IMR-90 (cell line): Measurements from ENCODE around the gene PTX4. TPM values are rescaled to one million over a fixed set of nuclear protein-coding genes. Genes with fewer than 3 reads are reported as not detected.

Source experiments
- ATAC-seq: fragments of 200-7000 bp; cut with Tn5 transposase; 2 replicates; pipeline ENCODE4 v1.9.1; 2020; ENCODE audit warnings: low read depth, mild to moderate bottlenecking, moderate library complexity
- BruUV-seq: library from RNA; stranded (reverse); fragments of 400-500 nt; replicated peaks from 2 replicates; lab custom pipeline; 2021; lab: Mats Ljungman, UMichigan
- CTCF ChIA-PET: fragments of 300-600 bp; formaldehyde crosslinking; extraction: SDS; loops from one replicate; lab custom pipeline; 2021; ENCODE audit warnings: antibody characterized with exemption; lab: Yijun Ruan, JAX
- POLR2A ChIA-PET: fragments of 300-600 bp; sonication (Branson Sonifier 250); formaldehyde crosslinking; loops from one replicate; lab custom pipeline; 2022; ENCODE audit warnings: antibody characterized with exemption; ENCODE audit not compliant: unreplicated experiment; lab: Charles Lee
- DNase-seq: peaks from one replicate; pipeline ENCODE4 v3.0.0; 2013
- H2AFZ ChIP-seq: replicated peaks from 2 replicates; pipeline ENCODE3; 2013; ENCODE audit warnings: low read length, mild to moderate bottlenecking; ENCODE audit not compliant: poor library complexity
- H2AK5ac ChIP-seq: 2 replicates; pipeline ENCODE4 v1.6.1; 2013; ENCODE audit warnings: low read depth, low read length, inconsistent platforms
- H2AK9ac ChIP-seq: replicated peaks from 2 replicates; pipeline ENCODE3; 2013; ENCODE audit warnings: mild to moderate bottlenecking, low read depth, low read length, moderate library complexity; ENCODE audit not compliant: poor library complexity
- H2BK120ac ChIP-seq: 2 replicates; pipeline ENCODE4 v1.6.1; 2013; ENCODE audit warnings: low read depth, low read length, inconsistent platforms
- H2BK15ac ChIP-seq: 3 replicates; pipeline ENCODE4 v1.6.1; 2013; ENCODE audit warnings: low read depth, low read length, inconsistent platforms
- H2BK20ac ChIP-seq: 2 replicates; pipeline ENCODE4 v1.6.1; 2013; ENCODE audit warnings: low read depth, mild to moderate bottlenecking, inconsistent platforms, low read length, moderate library complexity
- H2BK5ac ChIP-seq: 2 replicates; pipeline ENCODE4 v1.6.1; 2013; ENCODE audit warnings: mild to moderate bottlenecking, low read depth, low read length, inconsistent platforms; ENCODE audit not compliant: poor library complexity, severe bottlenecking
- H3K14ac ChIP-seq: replicated peaks from 2 replicates; pipeline ENCODE4 v1.6.1; 2013; ENCODE audit warnings: low read depth, low read length, inconsistent platforms
- H3K18ac ChIP-seq: 2 replicates; pipeline ENCODE4 v1.6.1; 2013; ENCODE audit warnings: low read depth, low read length, control low read depth
- H3K23ac ChIP-seq: 2 replicates; pipeline ENCODE4 v1.6.1; 2013; ENCODE audit warnings: low read depth, low read length, inconsistent platforms
- H3K27ac ChIP-seq: 2 replicates; pipeline ENCODE4 v1.5.1; 2013; ENCODE audit warnings: mild to moderate bottlenecking, control low read depth, low read length; ENCODE audit not compliant: insufficient read depth
- H3K27me3 ChIP-seq: 2 replicates; pipeline ENCODE4 v1.6.1; 2013; ENCODE audit warnings: low read length; ENCODE audit not compliant: control insufficient read depth, insufficient read depth
- H3K36me3 ChIP-seq: 2 replicates; pipeline ENCODE4 v1.6.1; 2013; ENCODE audit warnings: low read length, mixed read lengths; ENCODE audit not compliant: control insufficient read depth, insufficient read depth
- H3K4ac ChIP-seq: 2 replicates; pipeline ENCODE4 v1.6.1; 2013; ENCODE audit warnings: low read depth, low read length, inconsistent platforms
- H3K4me1 ChIP-seq: 2 replicates; pipeline ENCODE4 v1.6.1; 2013; ENCODE audit warnings: low read length, mixed read lengths; ENCODE audit not compliant: control insufficient read depth, insufficient read depth
- H3K4me2 ChIP-seq: 2 replicates; pipeline ENCODE4 v1.6.1; 2013; ENCODE audit warnings: low read depth, mild to moderate bottlenecking, control low read depth, low read length, moderate library complexity
- H3K4me3 ChIP-seq: 2 replicates; pipeline ENCODE4 v1.5.1; 2013; ENCODE audit warnings: low read depth, mild to moderate bottlenecking, control low read depth, low read length, moderate library complexity; ENCODE audit not compliant: insufficient read depth
- H3K56ac ChIP-seq: 2 replicates; pipeline ENCODE4 v1.6.1; 2013; ENCODE audit warnings: low read length, inconsistent platforms; ENCODE audit not compliant: insufficient read depth; ENCODE audit errors: extremely low read depth
- H3K79me1 ChIP-seq, 2 experiments: 2 replicates each; pipeline ENCODE4 v1.6.1; 2013; ENCODE audit warnings: low read length in 2 of 2, inconsistent platforms in 1 of 2, low read depth in 1 of 2
- H3K9ac ChIP-seq: 2 replicates; pipeline ENCODE4 v1.6.1; 2013; ENCODE audit warnings: low read depth, low read length, control low read depth
- H3K9me1 ChIP-seq: 2 replicates; pipeline ENCODE4 v1.6.1; 2013; ENCODE audit warnings: low read length, inconsistent platforms; ENCODE audit not compliant: insufficient read depth
- H3K9me3 ChIP-seq: 2 replicates; pipeline ENCODE4 v1.6.1; 2013; ENCODE audit warnings: low read length; ENCODE audit not compliant: control insufficient read depth, insufficient read depth
- H4K20me1 ChIP-seq: 2 replicates; pipeline ENCODE4 v1.6.1; 2013; ENCODE audit warnings: low read length, inconsistent platforms; ENCODE audit not compliant: insufficient read depth
- H4K5ac ChIP-seq: 2 replicates; pipeline ENCODE4 v1.6.1; 2013; ENCODE audit warnings: mild to moderate bottlenecking, low read depth, low read length, control low read depth
- H4K8ac ChIP-seq, 2 experiments: 2 replicates each; pipeline ENCODE4 v1.6.1; 2013; ENCODE audit warnings: low read depth in 2 of 2, low read length in 2 of 2, control low read depth in 1 of 2, inconsistent platforms in 1 of 2
- H4K91ac ChIP-seq: 2 replicates; pipeline ENCODE4 v1.6.1; 2013; ENCODE audit warnings: low read depth, low read length, inconsistent platforms; ENCODE audit not compliant: insufficient read depth
- CEBPB ChIP-seq: IDR thresholded peaks from 2 replicates; pipeline ENCODE4 v1.6.1; 2012; ENCODE audit warnings: low read depth, low read length, improper control_type of control experiment
- MAFK ChIP-seq: IDR thresholded peaks from 2 replicates; pipeline ENCODE4 v1.6.1; 2012; ENCODE audit warnings: low read depth, low read length, improper control_type of control experiment
- MAZ ChIP-seq: IDR thresholded peaks from 2 replicates; pipeline ENCODE4 v1.6.1; 2012; ENCODE audit warnings: low read depth, mild to moderate bottlenecking, low read length, improper control_type of control experiment, moderate library complexity, borderline replicate concordance
- MXI1 ChIP-seq: IDR thresholded peaks from 2 replicates; pipeline ENCODE4 v1.6.1; 2012; ENCODE audit warnings: low read depth, mild to moderate bottlenecking, low read length, moderate library complexity, borderline replicate concordance
- RCOR1 ChIP-seq: IDR thresholded peaks from 2 replicates; pipeline ENCODE4 v1.6.1; 2012; ENCODE audit warnings: mild to moderate bottlenecking, low read length, improper control_type of control experiment; ENCODE audit not compliant: insufficient replicate concordance
- WGBS, 2 experiments: methylation state at CpG; one replicate each; pipeline versions ENCODE4 v1.1.5 to v1.1.7; 2013; ENCODE audit warnings: missing lambda C conversion rate in 2 of 2; ENCODE audit not compliant: insufficient read length in 1 of 2; ENCODE audit errors: extremely low coverage in 2 of 2; 5-methylcytosine and 5-hydroxymethylcytosine counted together
- dilution Hi-C: fragments of 300-500 bp; cut with HindIII; formaldehyde crosslinking; loops from one replicate; pipeline ENCODE4 v1.14.3; 2018; ENCODE audit warnings: low sequenced_read_pairs; ENCODE audit not compliant: unreplicated experiment
- in situ Hi-C: fragments of 300-500 bp; cut with MboI; formaldehyde crosslinking; loops from 3 replicates; pipeline ENCODE4 v1.14.3; 2019; ENCODE audit warnings: low sequenced_read_pairs, inconsistent platforms, mixed read lengths
- intact Hi-C: fragments of 100-400 bp; cut with micrococcal nuclease; formaldehyde crosslinking; loops from 2 replicates; pipeline ENCODE4 v1.10.0; 2022
- polyA plus RNA-seq, 3 experiments: library from polyadenylated mRNA; depleted of rRNA; stranded (reverse); fragments of >200 nt; gene quantifications; 2 replicates each; pipeline ENCODE4 v1.2.3, GENCODE V29; 2012; ENCODE audit warnings: low replicate concordance in 1 of 3
- total RNA-seq: library from RNA; depleted of rRNA; stranded (reverse); fragments of >200 nt; gene quantifications from 2 replicates; pipeline ENCODE4 v1.2.3, GENCODE V29; 2012
- TF ChIP-seq, protein P1 (sequence below): fragments of 150-350 bp; IDR thresholded peaks from 2 replicates; pipeline ENCODE4 v1.6.1; 2017; ENCODE audit warnings: mild to moderate bottlenecking, antibody characterized with exemption, low read length, low read depth

The PTX4 gene
- total and polyA plus RNA-seq, 2 of the 4 experiments (the other 2 are of a cell fraction) = 0.07 TPM; not detected in 1

GRCh38 chr16:1492923-1493745 is 4.4 kb upstream of the PTX4 start, which contains the start of gene TELO2:
Gene TELO2, plus strand, starts transcription at chr16:1493360. Its CDS starts 922 bp downstream, at chr16:1494282.
- Histone ChIP-seq H3K56ac (peak within 1 kb of the TSS; percentile 81), H3K4ac (peak within 1 kb of the TSS; percentile 89), H3K9me1 (peaks cover 7% of the 10 kb centered on the region), H4K8ac (peak within 1 kb of the TSS; percentile 96), H2AFZ (peak within 1 kb of the TSS; percentile 99), H3K79me1 (peaks cover 6 to 35% of the 10 kb centered on the region in 2 experiments), H2BK15ac (peak within 1 kb of the TSS; percentile 59; the same call in 2 of the 3 replicates), H3K18ac (peak within 1 kb of the TSS; percentile 57), H3K27ac (peak within 1 kb of the TSS; percentile 96), H4K91ac (peak within 1 kb of the TSS; percentile 82), H3K23ac (peak within 1 kb of the TSS; percentile 80), H4K5ac (peak within 1 kb of the TSS; percentile 76), H4K20me1 (peaks cover 13% of the 10 kb centered on the region; the same call in 1 of the 2 replicates), H3K4me2 (peak within 1 kb of the TSS; percentile 99), H2AK9ac (peak within 1 kb of the TSS; percentile 97), H3K4me1 (peaks cover 12% of the 10 kb centered on the region), H3K36me3 (peaks cover 20% of the 10 kb centered on the region), H2AK5ac (peak within 1 kb of the TSS; percentile 94), H3K27me3 (no peaks in the 10 kb centered on the region), H3K9ac (peak within 1 kb of the TSS; percentile 83), H3K4me3 (peak within 1 kb of the TSS; percentile 65), H2BK120ac (peak within 1 kb of the TSS; percentile 87), H2BK5ac (peak within 1 kb of the TSS; percentile 93), H3K9me3 (no peaks in the 10 kb centered on the region), H2BK20ac (peak within 1 kb of the TSS; percentile 49; the same call in 1 of the 2 replicates), H3K14ac (peak within 1 kb of the TSS; percentile 97)
- BruUV-seq = no TSS peak
- DNase-seq (peak; percentile 70), ATAC-seq (peak; percentile 92)
- intact Hi-C loops = loop anchor here (5.0 kb wide), 2 partner anchors 119 to 214 kb away; partner anchors contain the start of genes CRAMP1, IFT140 and MAPK8IP3
- TF ChIP-seq MXI1 (peak; percentile 70), MAZ (peak; percentile 47; the same call in 1 of the 2 replicates), RCOR1 (no peak), CEBPB (no peak), MAFK (no peak)
- TF ChIP-seq, protein P1, sequence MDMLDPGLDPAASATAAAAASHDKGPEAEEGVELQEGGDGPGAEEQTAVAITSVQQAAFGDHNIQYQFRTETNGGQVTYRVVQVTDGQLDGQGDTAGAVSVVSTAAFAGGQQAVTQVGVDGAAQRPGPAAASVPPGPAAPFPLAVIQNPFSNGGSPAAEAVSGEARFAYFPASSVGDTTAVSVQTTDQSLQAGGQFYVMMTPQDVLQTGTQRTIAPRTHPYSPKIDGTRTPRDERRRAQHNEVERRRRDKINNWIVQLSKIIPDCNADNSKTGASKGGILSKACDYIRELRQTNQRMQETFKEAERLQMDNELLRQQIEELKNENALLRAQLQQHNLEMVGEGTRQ = peak; percentile 63
- in situ Hi-C loops = no loop called here
- CTCF ChIA-PET = interaction anchor here (0.6 kb wide), 1 partner anchor 246 kb away, joined by 4 read pairs; no protein-coding TSS in a partner anchor
- POLR2A ChIA-PET = interaction anchor here (0.6 kb wide), 1 partner anchor 66 kb away, joined by 8 read pairs; no protein-coding TSS in a partner anchor
- dilution Hi-C loops = no loop called here
- 9% methylated on average over 13 of the region's 89 CpGs; no CpG with 5 or more reads in 1 of the 2 experiments for WGBS, 2 experiments
